ENCODE measurements around the gene EPN2.
A peak's percentile ranks its signal among the peaks of the same experiment; 100 is the strongest.

Gene EPN2

DNA sequence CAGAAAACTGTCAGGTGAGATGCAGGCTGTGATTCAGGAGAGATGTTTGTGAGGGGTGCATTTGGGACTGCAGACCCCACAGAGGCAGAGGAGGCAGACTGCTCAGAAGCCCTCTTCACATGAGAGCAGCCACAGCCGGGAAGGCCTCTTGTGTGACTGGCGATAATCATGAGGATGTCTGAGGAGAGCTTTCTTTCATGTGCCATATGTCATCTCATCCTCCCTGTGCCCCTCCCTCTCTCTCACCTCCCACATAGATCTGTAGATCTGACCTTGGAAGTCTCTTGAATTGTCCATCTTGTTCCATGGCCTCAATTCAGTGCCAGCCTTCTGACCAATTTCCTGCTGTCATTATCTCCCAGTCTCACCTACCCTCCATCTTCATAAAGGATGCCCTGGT, 50.5 kb downstream of the EPN2 start:
- DNase-seq (ENCODE audit: low read depth) = no peak
- no peak overlapping the region for H3K4me3 ChIP-seq (ENCODE audit: low read depth, low read length)
- TF ChIP-seq, protein P1, sequence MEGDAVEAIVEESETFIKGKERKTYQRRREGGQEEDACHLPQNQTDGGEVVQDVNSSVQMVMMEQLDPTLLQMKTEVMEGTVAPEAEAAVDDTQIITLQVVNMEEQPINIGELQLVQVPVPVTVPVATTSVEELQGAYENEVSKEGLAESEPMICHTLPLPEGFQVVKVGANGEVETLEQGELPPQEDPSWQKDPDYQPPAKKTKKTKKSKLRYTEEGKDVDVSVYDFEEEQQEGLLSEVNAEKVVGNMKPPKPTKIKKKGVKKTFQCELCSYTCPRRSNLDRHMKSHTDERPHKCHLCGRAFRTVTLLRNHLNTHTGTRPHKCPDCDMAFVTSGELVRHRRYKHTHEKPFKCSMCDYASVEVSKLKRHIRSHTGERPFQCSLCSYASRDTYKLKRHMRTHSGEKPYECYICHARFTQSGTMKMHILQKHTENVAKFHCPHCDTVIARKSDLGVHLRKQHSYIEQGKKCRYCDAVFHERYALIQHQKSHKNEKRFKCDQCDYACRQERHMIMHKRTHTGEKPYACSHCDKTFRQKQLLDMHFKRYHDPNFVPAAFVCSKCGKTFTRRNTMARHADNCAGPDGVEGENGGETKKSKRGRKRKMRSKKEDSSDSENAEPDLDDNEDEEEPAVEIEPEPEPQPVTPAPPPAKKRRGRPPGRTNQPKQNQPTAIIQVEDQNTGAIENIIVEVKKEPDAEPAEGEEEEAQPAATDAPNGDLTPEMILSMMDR (conservative IDR thresholded peaks at IDR 0.05; ENCODE audit: low read depth, low read length) = no peak

DNA sequence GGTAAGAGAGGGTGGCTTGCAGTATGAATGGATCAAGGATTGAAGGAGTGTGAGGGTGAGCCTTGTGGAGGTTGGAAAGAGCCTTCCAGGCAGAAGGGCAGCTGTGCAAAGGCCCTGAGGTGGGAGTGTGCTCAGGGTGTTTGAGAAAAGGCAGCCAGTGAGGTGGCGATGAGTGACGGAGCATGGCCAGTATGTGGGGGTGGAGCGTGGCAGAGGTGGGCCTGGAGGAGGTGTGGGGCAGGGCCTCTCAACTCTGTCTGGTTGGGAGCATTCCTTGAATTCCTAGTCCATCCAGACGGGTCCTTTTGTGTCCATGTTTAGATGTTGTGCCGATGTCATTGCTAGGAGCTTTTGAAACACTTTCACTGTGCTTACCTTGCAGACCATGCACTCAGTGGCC, 51.3 kb downstream of the EPN2 start:
- TF ChIP-seq, protein P1 (conservative IDR thresholded peaks at IDR 0.05; ENCODE audit: low read depth, low read length) = no peak
- DNase-seq (ENCODE audit: low read depth) = no peak

DNA sequence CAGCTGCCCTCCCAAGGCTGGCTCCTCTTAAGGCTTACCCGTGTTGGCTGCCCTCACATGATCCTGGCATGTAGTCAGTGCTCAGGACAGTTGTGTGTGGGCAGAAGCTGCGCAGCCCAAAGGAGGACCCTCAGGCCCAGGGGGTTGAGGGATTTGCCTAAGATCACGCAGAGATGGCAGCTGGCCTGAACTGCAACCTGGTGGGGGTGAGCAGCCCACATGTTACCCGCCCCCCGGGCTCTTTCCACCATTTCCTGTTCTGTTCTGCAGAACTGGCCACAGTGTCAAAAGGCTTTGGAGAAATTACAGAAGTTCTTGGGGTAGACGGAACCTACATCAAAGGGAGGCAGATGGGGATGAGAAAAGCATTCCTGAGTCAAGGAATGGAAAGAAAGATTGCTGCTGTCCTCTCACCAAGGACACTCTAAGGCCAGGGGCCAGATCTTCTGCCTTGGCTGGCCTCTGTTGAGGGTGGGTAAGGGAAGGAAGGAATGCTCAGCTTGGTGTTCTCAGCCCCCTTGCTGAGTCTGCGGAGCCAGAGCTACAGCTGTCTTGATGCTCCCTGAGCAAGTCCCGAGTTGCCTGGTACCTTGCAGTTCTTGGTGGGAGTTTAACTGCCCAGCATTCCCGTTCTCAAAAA, 53.0 kb downstream of the EPN2 start:
- peak; percentile 33 for DNase-seq (ENCODE audit: low read depth)
- TF ChIP-seq, protein P1 (conservative IDR thresholded peaks at IDR 0.05; ENCODE audit: low read depth, low read length) = no peak
- H3K4me3 ChIP-seq (ENCODE audit: low read depth, low read length) = no peak overlapping the region

More for the DNA sequence above, 51.3 kb downstream of the EPN2 start:
- no peak overlapping the region for H3K4me3 ChIP-seq (ENCODE audit: low read depth, low read length)

DNA sequence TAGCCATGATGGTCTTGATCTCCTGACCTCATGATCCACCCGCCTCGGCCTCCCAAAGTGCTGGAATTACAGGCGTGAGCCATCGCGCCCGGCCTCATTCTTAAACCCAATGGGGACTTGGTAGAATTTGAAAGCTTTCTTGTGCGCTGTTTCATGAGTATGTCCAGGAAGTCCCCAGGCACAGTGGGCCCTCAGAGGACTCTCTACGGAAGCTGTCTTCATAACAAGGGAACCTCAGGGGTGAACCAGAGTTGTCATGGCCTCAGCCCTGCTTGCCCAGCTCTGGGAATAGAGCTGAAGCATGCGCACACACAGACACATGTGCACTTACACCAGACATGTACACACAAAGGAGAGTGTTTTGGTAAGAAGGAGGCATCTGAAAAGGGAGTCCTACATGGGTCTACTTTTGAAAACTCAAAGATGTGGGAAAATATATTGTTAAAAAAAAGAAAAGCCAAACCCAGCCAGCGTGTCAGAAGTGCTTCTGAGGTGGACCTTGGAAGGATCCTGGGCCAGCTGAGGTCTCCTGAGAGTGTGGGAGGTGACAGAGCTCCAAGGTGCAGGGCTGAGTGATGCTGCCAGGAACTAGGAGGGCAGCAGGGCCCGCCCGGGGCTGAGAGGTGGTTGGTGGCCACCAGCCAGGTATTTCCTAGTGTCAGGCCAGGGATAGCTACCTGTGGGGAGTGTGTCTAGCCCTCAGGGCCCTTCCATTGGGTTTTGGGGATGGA, 54.6 kb downstream of the EPN2 start:
- TF ChIP-seq, protein P1 (conservative IDR thresholded peaks at IDR 0.05; ENCODE audit: low read depth, low read length) = no peak
- no peak for DNase-seq (ENCODE audit: low read depth)
- H3K4me3 ChIP-seq (ENCODE audit: low read depth, low read length) = no peak overlapping the region

DNA sequence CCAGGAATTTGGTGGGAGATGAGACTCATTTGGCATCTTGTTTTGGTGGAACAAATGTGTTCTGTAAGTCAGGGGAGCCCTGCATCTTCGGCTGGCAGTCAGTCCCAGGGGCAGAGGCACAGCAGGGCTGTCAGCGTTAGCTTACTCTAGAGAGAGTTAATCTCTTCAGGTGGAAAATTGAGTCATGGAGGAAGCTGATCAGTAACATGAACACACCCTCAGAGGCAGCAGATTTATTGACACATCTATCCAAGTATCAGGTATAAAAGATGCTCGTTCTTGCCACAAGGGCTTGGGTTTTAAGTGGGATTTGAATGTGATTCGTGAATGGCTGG, 55.2 kb downstream of the EPN2 start:
- H3K4me3 ChIP-seq (ENCODE audit: low read depth, low read length) = no peak overlapping the region
- DNase-seq (ENCODE audit: low read depth) = no peak
- TF ChIP-seq, protein P1 (conservative IDR thresholded peaks at IDR 0.05; ENCODE audit: low read depth, low read length) = no peak

DNA sequence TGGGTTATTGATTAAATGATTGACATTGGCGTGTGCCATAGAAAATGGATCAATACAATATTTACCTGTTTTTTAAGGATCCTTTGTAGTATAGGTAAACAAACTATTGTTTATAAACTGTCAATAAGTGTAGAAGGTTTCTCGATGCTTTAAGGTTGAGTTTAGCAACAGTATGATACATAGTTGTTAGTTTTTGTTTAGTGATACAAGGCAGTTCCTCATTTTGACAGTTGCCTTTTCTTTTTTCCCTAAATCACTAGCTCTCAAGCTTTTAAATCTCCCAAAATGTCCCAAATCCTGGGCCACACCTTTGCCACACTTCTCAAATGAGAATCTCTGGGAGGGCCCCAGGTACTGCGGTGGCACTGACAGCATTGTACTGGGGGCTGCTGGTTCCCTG, 57.3 kb downstream of the EPN2 start:
- H3K4me3 ChIP-seq (ENCODE audit: low read depth, low read length) = no peak overlapping the region
- TF ChIP-seq, protein P1 (conservative IDR thresholded peaks at IDR 0.05; ENCODE audit: low read depth, low read length) = no peak
- DNase-seq (ENCODE audit: low read depth) = no peak
